Peyer's patch (tissue), 4 donors: ENCODE data around the gene ST8SIA5. TPM values are rescaled to one million over a fixed set of nuclear protein-coding genes. Genes with fewer than 3 reads are reported as not detected.

Source experiments
- DNase-seq, 3 donors: peaks; one replicate each; pipeline ENCODE4 v3.0.0-alpha.2; 2017 to 2019
- H3K27ac ChIP-seq, 4 donors: fragments of 200-600 bp; sonication (generic); one replicate each; pipeline ENCODE4 v1.5.1; 2016 to 2019
- H3K27me3 ChIP-seq, 2 donors: fragments of 200-600 bp; sonication (generic); one replicate each; pipeline ENCODE4 v1.5.1; 2019
- H3K36me3 ChIP-seq, 3 donors: fragments of 200-600 bp; sonication (generic); one replicate each; pipeline ENCODE4 v1.5.1; 2016 to 2019
- H3K4me1 ChIP-seq, 4 donors: fragments of 200-600 bp; sonication (generic); one replicate each; pipeline ENCODE4 v1.5.1; 2016 to 2019
- H3K4me3 ChIP-seq, 4 donors: fragments of 200-600 bp; sonication (generic); 1 replicate in 3 of 4; 2 replicates in 1 of 4; pipeline ENCODE4 v1.5.1; 2016 to 2019; ENCODE audit warnings: mild to moderate bottlenecking in 1 of 4
- H3K9me3 ChIP-seq, 4 donors: fragments of 200-600 bp; sonication (generic); one replicate each; pipeline ENCODE4 v1.5.1; 2016 to 2019; ENCODE audit warnings: mild to moderate bottlenecking in 1 of 4
- CTCF ChIP-seq, 6 experiments: fragments of 450-650 bp in 4 of 6; fragments of 200-600 bp in 2 of 6; sonication (generic) in 1 of 6; IDR thresholded peaks; one replicate each; pipeline ENCODE4 v1.5.1; 2017 to 2019; ENCODE audit warnings: antibody characterized with exemption in 6 of 6, mild to moderate bottlenecking in 3 of 6, moderate library complexity in 1 of 6
- POLR2A ChIP-seq, 2 donors: fragments of 450-650 bp; IDR thresholded peaks; one replicate each; pipeline ENCODE4 v1.5.1; 2017; ENCODE audit warnings: antibody characterized with exemption in 2 of 2, mild to moderate bottlenecking in 2 of 2, moderate library complexity in 2 of 2
- total RNA-seq, 4 donors: library from RNA; depleted of rRNA; stranded (reverse); fragments of >200 nt; gene quantifications; one replicate each; pipeline ENCODE4 v1.1.0, GENCODE V29; 2016

The ST8SIA5 gene
- total RNA-seq, 4 donors from 2014 or later, result under 0.01 to 0.09 TPM; not detected in 2

DNA sequence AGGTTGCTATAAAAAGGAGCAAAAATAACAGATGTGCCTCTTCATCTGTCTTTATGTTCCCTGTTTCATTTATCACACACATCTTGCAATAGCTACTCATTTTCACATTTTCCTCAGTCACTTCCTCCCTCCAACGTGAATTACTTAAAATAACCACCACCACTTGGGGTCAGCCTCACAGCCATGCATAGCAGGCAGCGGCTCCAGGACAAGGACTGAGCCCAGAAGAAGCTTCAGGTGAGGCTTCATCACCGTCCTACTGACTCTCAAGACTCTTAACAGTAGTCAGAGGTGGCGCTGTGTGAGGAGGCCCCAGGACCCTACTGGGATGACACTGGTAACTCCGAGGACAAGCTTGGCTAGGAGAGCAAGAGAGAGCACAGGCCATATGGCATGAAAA, 15.5 kb upstream of the ST8SIA5 start:
- Histone ChIP-seq H3K36me3 (no peaks in the 10 kb centered on the region), H3K4me3 (no peak overlapping the region), H3K9me3 (no peaks in the 10 kb centered on the region), H3K4me1 (no peaks in the 10 kb centered on the region), H3K27ac (no peak overlapping the region), H3K27me3 (no peaks in the 10 kb centered on the region)
- no peak for TF ChIP-seq POLR2A (IDR thresholded peaks at IDR 0.05)
- no peak for TF ChIP-seq CTCF (IDR thresholded peaks at IDR 0.05)
- no peak for DNase-seq

DNA sequence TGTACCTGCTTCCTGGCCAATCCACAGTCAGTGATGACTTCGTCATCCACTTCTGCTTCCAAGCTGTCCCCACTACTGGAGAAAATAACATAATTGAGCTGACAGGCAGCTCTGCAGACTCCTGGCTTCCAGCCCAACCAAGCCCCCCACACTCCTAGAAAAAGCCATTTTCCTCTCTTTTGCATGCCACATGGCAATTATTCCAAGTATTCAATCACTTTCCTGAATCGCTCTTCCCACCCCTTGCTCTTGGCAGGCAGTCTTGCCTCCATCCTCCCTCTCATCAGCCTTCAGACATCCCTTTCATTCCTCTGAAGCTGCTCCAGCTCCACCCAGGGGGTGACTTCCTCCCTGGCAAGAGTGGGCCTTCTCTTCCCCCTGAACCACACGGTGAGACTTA, 14.3 kb upstream of the ST8SIA5 start:
- H3K27ac ChIP-seq, result no peak overlapping the region
- H3K27me3 ChIP-seq, result no peaks in the 10 kb centered on the region
- no peak for DNase-seq
- TF ChIP-seq POLR2A (IDR thresholded peaks at IDR 0.05), result no peak
- TF ChIP-seq CTCF (IDR thresholded peaks at IDR 0.05), result no peak
- no peaks in the 10 kb centered on the region for H3K36me3 ChIP-seq
- H3K4me1 ChIP-seq, result no peaks in the 10 kb centered on the region
- H3K9me3 ChIP-seq, result no peaks in the 10 kb centered on the region
- H3K4me3 ChIP-seq, result no peak overlapping the region

DNA sequence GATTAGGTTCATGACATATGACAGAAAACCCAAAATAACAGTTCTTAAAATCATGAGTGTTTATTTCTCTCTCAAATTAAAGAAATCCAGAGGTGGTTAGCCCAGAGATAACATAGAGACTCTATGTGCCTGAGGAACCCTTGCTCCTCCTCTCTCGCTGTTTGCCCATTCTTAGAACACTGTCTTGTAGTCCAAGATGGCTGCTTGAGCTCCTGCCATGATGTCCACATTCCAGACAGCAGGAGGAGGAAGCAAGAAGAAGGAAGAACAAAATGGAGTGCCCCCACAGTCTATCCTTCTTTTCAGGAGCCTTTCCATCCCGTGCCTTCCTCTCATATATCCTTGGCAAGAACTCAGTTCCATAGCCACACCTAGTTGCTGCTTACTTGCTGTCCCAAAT, 13.9 kb upstream of the ST8SIA5 start:
- H3K27ac ChIP-seq, result no peak overlapping the region
- H3K4me3 ChIP-seq, result no peak overlapping the region
- H3K9me3 ChIP-seq, result no peaks in the 10 kb centered on the region
- no peak for TF ChIP-seq POLR2A (IDR thresholded peaks at IDR 0.05)
- no peaks in the 10 kb centered on the region for H3K4me1 ChIP-seq
- no peaks in the 10 kb centered on the region for H3K36me3 ChIP-seq
- H3K27me3 ChIP-seq, result no peaks in the 10 kb centered on the region
- DNase-seq, result no peak

DNA sequence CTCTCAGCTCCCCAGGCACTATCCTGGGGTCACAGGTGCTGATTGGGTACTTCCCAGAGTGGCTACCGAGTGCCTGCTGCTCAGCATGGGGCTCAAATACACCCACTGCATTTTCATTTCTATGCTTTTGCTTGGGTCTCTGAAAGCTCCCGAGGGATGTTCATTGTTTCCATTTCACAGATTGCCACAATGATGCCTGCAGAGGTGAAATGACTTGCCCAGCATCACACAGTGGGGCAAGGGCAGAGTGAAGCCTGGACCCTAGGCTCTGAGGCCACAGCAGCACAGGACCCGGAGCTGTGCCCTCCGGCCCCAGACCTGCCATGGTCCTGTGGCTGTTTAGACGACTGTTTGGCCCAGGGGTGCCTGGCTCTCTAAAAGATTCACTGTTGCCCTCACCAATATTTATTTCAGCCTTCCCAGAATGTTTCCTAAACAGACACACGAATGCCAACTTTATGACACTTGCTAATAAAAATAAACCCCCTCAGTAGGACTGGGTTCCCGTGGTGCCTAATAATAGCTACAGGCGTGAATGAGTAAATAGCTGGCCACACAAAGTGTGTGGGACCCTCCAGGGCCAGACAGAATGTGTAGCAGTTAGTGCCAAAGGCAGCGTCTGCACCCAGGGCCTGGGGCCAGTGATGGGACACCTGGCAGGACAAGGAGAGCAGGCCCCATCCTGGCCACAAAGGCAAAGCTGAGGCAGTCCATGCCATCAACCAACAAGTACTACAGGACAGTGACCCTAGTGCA, 11.5 kb upstream of the ST8SIA5 start:
- Histone ChIP-seq H3K4me1 (no peaks in the 10 kb centered on the region), H3K36me3 (no peaks in the 10 kb centered on the region), H3K9me3 (no peaks in the 10 kb centered on the region), H3K27ac (no peak overlapping the region), H3K27me3 (no peaks in the 10 kb centered on the region), H3K4me3 (no peak overlapping the region)
- DNase-seq, result no peak
- TF ChIP-seq POLR2A (IDR thresholded peaks at IDR 0.05) (no peak), CTCF (IDR thresholded peaks at IDR 0.05) (no peak)

DNA sequence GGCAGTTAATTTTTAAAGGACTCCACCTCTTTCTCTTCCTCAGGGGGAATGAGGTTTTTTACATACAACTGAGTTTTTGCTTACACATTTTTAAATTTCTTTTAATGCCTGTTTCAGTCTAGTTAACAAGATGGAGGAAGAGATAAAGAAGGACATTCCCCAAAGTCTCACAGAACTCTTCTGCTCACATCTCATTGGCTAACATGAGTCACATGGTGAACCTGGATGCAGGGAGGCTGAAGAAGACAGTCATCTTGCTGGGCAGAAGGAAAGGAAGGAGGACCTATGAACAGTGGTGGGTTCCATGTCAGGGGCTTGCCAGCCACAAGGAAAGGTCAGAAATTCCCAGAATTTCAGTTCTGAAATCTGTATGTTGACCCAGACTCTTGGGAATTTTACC, 10.4 kb upstream of the ST8SIA5 start:
- no peaks in the 10 kb centered on the region for H3K4me1 ChIP-seq
- H3K4me3 ChIP-seq, result no peak overlapping the region
- H3K27ac ChIP-seq, result no peak overlapping the region
- H3K36me3 ChIP-seq, result no peaks in the 10 kb centered on the region
- no peaks in the 10 kb centered on the region for H3K27me3 ChIP-seq
- no peaks in the 10 kb centered on the region for H3K9me3 ChIP-seq
- no peak for DNase-seq
- TF ChIP-seq POLR2A (IDR thresholded peaks at IDR 0.05) (no peak), CTCF (IDR thresholded peaks at IDR 0.05) (no peak)

GRCh38 chr18:46764586-46764985, 7.7 kb upstream of the ST8SIA5 start:
- Histone ChIP-seq H3K27ac (no peak overlapping the region), H3K9me3 (no peaks in the 10 kb centered on the region), H3K4me3 (no peak overlapping the region), H3K4me1 (no peaks in the 10 kb centered on the region), H3K27me3 (no peaks in the 10 kb centered on the region), H3K36me3 (no peaks in the 10 kb centered on the region)
- DNase-seq, result no peak
- TF ChIP-seq POLR2A (IDR thresholded peaks at IDR 0.05) (no peak), CTCF (IDR thresholded peaks at IDR 0.05) (no peak)
